ENCODE measurements around the gene AFG3L2.
A peak's percentile ranks its signal among the peaks of the same experiment; 100 is the strongest.

AFG3L2 gene

DNA sequence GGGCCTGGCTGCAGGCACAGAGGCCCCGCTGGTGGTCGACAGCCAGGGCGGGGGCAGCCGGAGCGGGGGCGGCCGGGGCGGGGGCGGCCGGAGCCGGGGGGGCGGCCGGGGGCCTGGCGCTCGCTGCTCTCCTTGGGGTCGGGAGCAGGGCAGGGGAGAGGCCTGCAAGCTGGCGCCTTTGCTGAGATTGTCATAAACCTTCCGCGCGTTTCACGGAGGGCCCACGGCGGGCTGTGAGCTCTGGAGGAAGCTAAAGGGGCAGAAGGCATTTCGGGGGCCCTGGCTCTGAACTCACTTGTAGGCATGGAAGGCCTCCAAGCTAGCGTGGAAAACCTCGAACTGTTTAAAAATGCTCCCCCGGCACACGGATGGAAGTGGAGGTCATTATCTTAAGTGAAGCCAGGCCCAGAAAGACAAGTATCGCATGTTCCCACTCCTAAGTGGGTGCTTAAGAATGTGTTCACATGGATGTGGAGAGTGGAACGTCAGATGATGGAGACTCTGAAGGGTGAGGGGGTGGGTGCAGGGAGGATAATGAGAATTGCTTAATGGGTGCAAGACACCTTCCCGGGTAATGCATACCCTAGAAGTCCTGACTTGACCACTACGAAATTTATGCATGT is 31.3 kb upstream of the AFG3L2 start:
- TF ChIP-seq, protein P1, sequence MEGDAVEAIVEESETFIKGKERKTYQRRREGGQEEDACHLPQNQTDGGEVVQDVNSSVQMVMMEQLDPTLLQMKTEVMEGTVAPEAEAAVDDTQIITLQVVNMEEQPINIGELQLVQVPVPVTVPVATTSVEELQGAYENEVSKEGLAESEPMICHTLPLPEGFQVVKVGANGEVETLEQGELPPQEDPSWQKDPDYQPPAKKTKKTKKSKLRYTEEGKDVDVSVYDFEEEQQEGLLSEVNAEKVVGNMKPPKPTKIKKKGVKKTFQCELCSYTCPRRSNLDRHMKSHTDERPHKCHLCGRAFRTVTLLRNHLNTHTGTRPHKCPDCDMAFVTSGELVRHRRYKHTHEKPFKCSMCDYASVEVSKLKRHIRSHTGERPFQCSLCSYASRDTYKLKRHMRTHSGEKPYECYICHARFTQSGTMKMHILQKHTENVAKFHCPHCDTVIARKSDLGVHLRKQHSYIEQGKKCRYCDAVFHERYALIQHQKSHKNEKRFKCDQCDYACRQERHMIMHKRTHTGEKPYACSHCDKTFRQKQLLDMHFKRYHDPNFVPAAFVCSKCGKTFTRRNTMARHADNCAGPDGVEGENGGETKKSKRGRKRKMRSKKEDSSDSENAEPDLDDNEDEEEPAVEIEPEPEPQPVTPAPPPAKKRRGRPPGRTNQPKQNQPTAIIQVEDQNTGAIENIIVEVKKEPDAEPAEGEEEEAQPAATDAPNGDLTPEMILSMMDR (IDR thresholded peaks at IDR 0.05; ENCODE audit: control insufficient read depth, insufficient read depth, low read depth, low read length, missing control alignments): no peak

DNA sequence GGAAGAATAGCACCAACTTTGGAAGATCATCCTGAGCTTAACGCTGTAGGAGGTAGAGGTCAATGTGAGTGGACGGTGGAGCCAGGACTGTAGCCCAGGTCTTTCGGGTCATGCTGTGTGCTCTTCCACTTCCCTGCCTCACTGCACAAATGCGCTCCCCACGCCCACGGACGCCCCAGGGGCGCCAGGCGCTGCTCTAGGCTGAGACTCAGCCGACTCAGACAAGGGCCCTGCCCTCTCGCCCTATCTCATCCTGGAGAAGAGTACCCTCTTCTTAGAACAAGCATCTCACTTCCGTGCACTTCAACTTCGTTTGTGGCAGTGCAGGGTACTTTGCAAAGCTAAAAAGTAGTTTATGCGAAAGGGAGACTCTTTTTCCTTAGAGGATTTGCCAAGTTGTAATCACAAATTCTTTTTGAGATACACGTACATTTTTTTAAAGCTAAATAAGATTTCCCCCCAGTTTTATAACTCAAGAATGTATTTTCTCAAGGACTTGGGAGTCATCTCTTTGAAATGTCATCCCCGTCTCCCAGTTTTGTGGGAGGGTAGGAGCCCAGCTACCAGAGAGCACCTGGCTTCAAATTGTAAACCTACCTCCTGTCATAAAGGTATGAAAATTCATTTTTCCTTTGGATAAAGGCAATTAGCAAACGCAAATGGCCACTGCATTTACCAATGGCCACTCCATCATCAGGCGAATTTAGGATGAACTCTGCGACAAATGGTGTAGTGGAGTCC is 29.5 kb upstream of the AFG3L2 start:
- H3K4me3 ChIP-seq (ENCODE audit: control insufficient read depth, low read depth, low read length): no peak overlapping the region
- DNase-seq (ENCODE audit: low read depth): no peak
- TF ChIP-seq, protein P1 (IDR thresholded peaks at IDR 0.05; ENCODE audit: control insufficient read depth, insufficient read depth, low read depth, low read length, missing control alignments): no peak

More for the DNA sequence above, 31.3 kb upstream of the AFG3L2 start:
- no peak for DNase-seq (ENCODE audit: low read depth)
- peak overlapping the region; percentile 63 for H3K4me3 ChIP-seq (ENCODE audit: control insufficient read depth, low read depth, low read length)

DNA sequence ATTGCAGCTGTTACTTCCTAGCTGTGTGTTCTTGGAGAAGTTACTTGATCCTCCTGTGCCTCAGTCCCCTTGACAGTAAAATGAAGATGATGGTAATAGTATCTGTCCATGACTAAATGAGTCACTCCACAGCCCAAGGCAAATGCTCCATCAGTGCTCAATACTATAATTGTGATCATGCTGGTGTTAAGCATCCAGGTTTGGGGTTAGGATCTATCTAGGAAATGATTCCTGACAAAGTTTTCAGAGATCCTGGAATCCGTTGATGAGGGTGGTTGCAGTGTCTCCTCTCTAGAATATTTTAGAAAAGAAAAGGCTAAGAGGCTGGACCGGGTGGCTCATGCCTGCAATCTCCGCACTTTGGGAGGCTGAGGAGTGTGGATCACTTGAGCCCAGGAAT is 28.0 kb upstream of the AFG3L2 start:
- H3K4me3 ChIP-seq (ENCODE audit: control insufficient read depth, low read depth, low read length): no peak overlapping the region
- TF ChIP-seq, protein P1 (IDR thresholded peaks at IDR 0.05; ENCODE audit: control insufficient read depth, insufficient read depth, low read depth, low read length, missing control alignments): no peak
- no peak for DNase-seq (ENCODE audit: low read depth)

DNA sequence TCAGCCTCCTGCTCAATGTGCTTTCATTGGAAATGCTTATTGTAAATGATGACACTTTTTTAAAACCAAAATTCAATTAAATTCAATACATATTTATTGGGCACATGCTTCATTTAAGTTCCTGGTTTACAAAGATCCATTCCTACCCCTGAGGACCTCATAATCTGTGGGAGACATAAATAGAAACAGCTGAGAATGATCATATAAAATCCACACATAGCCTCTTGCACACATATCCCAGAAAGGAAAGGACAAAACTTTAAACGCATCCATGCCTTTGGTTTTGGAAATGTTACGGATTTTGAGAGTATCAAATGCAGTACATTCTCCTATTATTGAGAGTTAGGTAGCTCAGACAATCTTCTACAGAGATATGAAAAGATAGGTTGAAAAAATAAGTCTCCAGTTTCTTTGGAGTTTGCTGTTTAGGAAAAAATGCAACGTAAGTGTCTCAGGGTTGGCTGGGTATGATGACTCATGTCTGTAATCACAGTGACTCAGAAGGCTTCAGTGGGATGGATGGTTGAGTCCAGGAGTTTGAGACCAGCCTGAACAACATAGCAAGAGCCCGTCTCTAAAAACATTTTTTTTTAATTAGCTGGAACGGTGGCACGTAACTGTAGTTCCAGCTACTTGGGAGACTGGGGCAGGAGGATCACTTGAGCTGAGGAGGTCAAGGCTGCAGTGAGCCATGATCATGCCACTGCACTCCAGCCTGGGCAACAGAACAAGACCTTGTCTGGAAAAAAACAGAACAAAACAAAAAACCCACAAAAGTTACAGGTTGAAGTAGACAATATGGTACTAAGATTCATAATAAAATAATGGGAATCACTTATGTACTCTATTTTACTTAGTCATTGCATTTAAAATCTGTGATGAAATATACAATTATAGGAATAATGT is 26.8 kb upstream of the AFG3L2 start:
- H3K4me3 ChIP-seq (ENCODE audit: control insufficient read depth, low read depth, low read length): no peak overlapping the region
- TF ChIP-seq, protein P1 (IDR thresholded peaks at IDR 0.05; ENCODE audit: control insufficient read depth, insufficient read depth, low read depth, low read length, missing control alignments): no peak
- peak; percentile 77 for DNase-seq (ENCODE audit: low read depth)

DNA sequence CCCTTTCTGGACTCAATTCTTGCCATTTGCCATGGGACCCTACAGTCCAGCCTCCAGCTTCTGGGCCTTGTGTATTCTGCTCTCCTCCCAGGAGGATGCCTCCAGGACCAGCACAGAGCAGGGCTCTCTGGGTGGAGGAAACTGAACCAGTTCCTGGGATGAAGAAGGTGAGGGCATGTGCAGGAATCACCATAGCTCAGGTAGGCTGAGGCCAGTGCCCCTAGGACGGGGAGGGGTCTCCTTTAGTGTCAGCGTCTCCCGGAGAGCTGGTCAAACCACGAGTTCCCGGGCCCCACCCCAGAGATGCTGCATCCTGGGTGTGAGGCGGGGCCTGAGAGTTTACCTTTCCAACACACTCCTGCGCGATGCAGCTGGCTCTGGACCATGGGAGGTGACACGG is 24.9 kb upstream of the AFG3L2 start:
- no peak overlapping the region for H3K4me3 ChIP-seq (ENCODE audit: control insufficient read depth, low read depth, low read length)
- DNase-seq (ENCODE audit: low read depth): no peak
- TF ChIP-seq, protein P1 (IDR thresholded peaks at IDR 0.05; ENCODE audit: control insufficient read depth, insufficient read depth, low read depth, low read length, missing control alignments): no peak

DNA sequence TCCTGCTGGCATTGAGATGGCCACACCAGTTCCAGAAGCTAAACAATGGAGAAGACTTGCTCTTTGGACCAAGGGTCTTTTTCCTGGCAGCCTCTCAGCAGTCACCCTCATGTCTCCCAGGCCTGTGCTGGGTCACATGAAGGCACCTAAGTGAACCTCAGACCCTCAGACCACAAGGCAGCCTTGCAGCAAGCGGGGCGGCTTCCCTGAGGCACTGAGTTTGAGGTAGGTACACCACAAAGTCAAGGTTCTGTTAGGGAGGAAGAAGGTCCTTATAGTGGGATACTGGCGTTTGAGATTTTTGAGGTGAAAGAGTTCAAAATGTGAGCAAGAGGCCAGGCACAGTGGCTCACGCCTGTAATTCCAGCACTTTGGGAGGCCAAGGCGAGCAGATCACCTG is 22.2 kb upstream of the AFG3L2 start:
- TF ChIP-seq, protein P1 (IDR thresholded peaks at IDR 0.05; ENCODE audit: control insufficient read depth, insufficient read depth, low read depth, low read length, missing control alignments): no peak
- no peak for DNase-seq (ENCODE audit: low read depth)
- no peak overlapping the region for H3K4me3 ChIP-seq (ENCODE audit: control insufficient read depth, low read depth, low read length)

Measured in AG09309 (cell line).